Right lobe of liver (tissue), 6 donors: ENCODE measurements around the gene CFAP57. TPM values are rescaled to one million over a fixed set of nuclear protein-coding genes. Genes with fewer than 3 reads are reported as not detected.
A peak's percentile ranks its signal among the peaks of the same experiment; 100 is the strongest.
"Not testable (repeated sequence)": the region's sequence is repeated elsewhere in the genome, so short reads cannot be mapped to it uniquely, and the experiment has no call there.

Source experiments
- ATAC-seq, 4 donors: fragments of 200-7000 bp; cut with Tn5 transposase; one replicate each; pipeline ENCODE4 v1.9.1; 2020; ENCODE audit warnings: mild to moderate bottlenecking in 4 of 4, moderate library complexity in 4 of 4
- DNase-seq, 3 donors: peaks; one replicate each; pipeline ENCODE4 v3.0.0-alpha.2; 2020
- H3K27ac ChIP-seq, 3 donors: fragments of 200-600 bp; one replicate each; pipeline ENCODE4 v1.8.0; 2022
- H3K27me3 ChIP-seq, 2 donors: fragments of 200-600 bp; one replicate each; pipeline ENCODE4 v1.8.0; 2022
- H3K36me3 ChIP-seq, 4 donors: fragments of 200-600 bp; sonication (generic) in 1 of 4; one replicate each; pipeline versions ENCODE4 v1.5.1 to v1.8.0; 2017 to 2022; ENCODE audit warnings: control low read depth in 1 of 4
- H3K4me1 ChIP-seq, 4 donors: fragments of 200-600 bp; sonication (generic) in 1 of 4; one replicate each; pipeline versions ENCODE4 v1.5.1 to v1.8.0; 2017 to 2022; ENCODE audit warnings: control low read depth in 1 of 4
- H3K4me3 ChIP-seq, 3 donors: fragments of 200-600 bp; one replicate each; pipeline ENCODE4 v1.8.0; 2022
- H3K9me3 ChIP-seq, 4 donors: fragments of 200-600 bp; sonication (generic) in 1 of 4; one replicate each; pipeline versions ENCODE4 v1.5.1 to v1.8.0; 2017 to 2022; ENCODE audit warnings: control low read depth in 1 of 4
- POLR2A ChIP-seq: fragments of 450-650 bp; IDR thresholded peaks from one replicate; pipeline ENCODE4 v1.6.1; 2017; ENCODE audit warnings: antibody characterized with exemption, mild to moderate bottlenecking
- WGBS: methylation state at CpG from one replicate; pipeline ENCODE4 v1.1.6; 2018; ENCODE audit warnings: low coverage, low lambda C conversion rate; ENCODE audit not compliant: insufficient coverage; ENCODE audit errors: missing lambda C conversion rate; 5-methylcytosine and 5-hydroxymethylcytosine counted together
- intact Hi-C, 2 donors: fragments of 100-400 bp; cut with DNase I; formaldehyde crosslinking; loops; one replicate each; pipeline versions ENCODE4 v1.11.2 to v1.14.1; 2022
- total RNA-seq, 6 experiments: library from RNA; depleted of rRNA in 2 of 6; stranded (reverse); fragments of >200 nt in 2 of 6; fragmentation: NEBNext Ultra II Directional in 3 of 6; extraction: Animal tissue kit (Norgen Biotek cat#: 25700) in 3 of 6; gene quantifications; one replicate each; pipeline versions ENCODE4 v1.1.0 to v1.2.4, GENCODE V29; 2016 to 2023
- TF ChIP-seq, protein P1 (sequence below), 4 donors: fragments of 200-600 bp in 3 of 4; fragments of 450-650 bp in 1 of 4; IDR thresholded peaks; one replicate each; pipeline versions ENCODE4 v1.5.1 to v1.8.0; 2016 to 2022; ENCODE audit warnings: antibody characterized with exemption in 4 of 4, mild to moderate bottlenecking in 2 of 4
- donor health status: DM: no; HTN: yes; CAD: no.
- donor health status: DM: no; HTN: no; CAD: no.
- donor health status: DM: no; HTN: no; CAD: no.
- donor health status: DM: no; HTN: yes; CAD: no.
- donor health status: DM: no; HTN: yes; CAD: no.

The CFAP57 gene
- total RNA-seq, 6 experiments from 2014 or later = not detected

DNA sequence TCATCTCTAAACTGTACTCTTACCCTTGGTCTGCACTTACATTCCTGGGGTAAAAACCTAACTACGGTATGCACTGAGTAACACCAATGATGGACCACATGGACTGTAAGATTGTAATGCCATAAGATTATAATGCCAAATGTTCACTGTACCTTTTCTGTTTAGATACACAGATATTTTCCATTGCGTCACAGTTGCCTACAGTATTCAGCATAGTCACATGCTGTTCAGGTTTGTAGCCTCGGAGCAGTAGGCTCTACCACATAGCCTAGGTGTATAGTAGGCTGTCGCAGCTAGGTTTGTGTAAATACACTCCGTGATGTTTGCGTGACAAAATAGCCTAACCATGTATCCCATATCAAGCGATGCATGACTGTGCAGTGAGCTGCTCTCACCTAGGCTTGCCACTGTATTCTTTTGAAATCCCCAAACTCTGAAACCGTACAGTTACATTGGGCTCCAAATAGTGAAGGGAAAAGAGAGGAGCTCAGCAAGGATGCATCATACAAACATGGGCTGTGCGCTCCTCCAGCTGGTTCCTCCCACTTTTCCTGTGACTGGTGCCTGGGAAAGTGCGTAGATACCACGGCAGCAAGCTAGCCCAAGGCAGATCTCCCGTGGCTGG is 35.2 kb downstream of the CFAP57 start:
- Histone ChIP-seq H3K4me1 (no peaks in the 10 kb centered on the region), H3K9me3 (no peaks in the 10 kb centered on the region), H3K27me3 (no peaks in the 10 kb centered on the region), H3K4me3 (no peak overlapping the region), H3K36me3 (peaks cover 0 to 39% (median 8%) of the 10 kb centered on the region in 4 donors), H3K27ac (no peak overlapping the region)
- ATAC-seq (peak; percentile 20 to 66 (median 48)), DNase-seq (no peak)
- WGBS = 83% methylated on average over 11 of the region's 12 CpGs
- intact Hi-C loops = no loop called here
- TF ChIP-seq, protein P1, sequence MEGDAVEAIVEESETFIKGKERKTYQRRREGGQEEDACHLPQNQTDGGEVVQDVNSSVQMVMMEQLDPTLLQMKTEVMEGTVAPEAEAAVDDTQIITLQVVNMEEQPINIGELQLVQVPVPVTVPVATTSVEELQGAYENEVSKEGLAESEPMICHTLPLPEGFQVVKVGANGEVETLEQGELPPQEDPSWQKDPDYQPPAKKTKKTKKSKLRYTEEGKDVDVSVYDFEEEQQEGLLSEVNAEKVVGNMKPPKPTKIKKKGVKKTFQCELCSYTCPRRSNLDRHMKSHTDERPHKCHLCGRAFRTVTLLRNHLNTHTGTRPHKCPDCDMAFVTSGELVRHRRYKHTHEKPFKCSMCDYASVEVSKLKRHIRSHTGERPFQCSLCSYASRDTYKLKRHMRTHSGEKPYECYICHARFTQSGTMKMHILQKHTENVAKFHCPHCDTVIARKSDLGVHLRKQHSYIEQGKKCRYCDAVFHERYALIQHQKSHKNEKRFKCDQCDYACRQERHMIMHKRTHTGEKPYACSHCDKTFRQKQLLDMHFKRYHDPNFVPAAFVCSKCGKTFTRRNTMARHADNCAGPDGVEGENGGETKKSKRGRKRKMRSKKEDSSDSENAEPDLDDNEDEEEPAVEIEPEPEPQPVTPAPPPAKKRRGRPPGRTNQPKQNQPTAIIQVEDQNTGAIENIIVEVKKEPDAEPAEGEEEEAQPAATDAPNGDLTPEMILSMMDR (IDR thresholded peaks at IDR 0.05) = no peak

DNA sequence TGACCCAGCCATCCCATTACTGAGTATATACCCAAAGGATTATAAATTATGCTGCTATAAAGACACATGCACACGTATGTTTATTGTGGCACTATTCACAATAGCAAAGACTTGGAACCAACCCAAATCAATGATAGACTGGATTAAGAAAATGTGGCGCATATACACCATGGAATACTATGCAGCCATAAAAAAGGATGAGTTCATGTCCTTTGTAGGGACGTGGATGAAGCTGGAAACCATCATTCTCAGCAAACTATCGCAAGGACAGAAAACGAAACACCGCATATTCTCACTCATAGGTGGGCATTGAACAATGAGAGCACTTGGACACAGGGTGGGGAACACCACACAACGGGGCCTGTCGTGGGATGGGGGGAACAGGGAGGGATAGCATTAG is 36.1 kb downstream of the CFAP57 start:
- H3K27me3 ChIP-seq, H3K9me3 ChIP-seq, H3K4me3 ChIP-seq, ATAC-seq, intact Hi-C loops, H3K4me1 ChIP-seq, H3K27ac ChIP-seq, DNase-seq: not testable (repeated sequence)
- 92% methylated on average over 8 of the region's 8 CpGs for WGBS
- peaks cover 0 to 47% (median 12%) of the 10 kb centered on the region in 4 donors for H3K36me3 ChIP-seq

DNA sequence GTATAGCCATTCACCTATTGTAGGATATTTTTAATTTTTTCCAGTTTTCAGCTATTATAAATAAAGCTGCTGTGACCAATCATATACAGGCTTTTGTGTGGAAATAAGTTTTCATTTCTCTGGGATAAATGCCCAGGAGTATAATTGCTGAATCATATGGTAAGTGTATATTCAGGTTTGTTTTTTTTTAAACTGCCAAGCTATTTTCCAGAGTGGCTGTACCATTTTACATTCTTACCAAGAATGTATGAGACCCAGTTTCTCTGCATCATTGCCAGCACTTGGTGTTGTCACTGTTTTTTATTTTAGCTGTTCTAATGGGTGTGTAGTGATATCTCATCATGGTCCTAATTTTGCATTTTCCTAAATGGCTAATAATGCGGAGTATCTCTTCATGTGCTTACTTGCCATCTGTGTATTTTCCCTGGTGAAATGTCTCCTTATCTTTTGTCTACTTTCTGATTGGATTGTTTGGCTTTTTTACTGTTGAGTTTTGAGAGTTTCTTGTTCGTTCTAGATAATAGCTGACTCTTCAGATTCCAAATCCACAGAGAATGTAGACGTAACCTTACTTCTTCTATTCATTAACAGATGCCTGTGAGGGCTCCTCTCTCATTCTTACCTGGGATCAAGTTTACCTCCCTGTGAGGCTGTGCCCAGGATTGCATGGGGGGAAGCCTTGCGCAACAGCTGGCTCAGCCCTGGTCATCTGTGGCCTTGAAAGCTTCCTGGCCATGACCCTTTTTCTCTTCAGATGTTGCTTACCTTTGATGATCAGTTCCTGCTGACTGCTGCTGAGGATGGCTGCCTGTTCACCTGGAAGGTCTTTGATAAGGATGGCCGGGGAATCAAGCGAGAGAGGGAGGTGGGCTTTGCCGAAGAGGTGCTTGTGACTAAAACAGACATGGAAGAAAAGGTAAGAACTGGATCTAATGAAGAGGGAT is 42.6 kb downstream of the CFAP57 start:
- H3K9me3 ChIP-seq = no peaks in the 10 kb centered on the region
- no peaks in the 10 kb centered on the region for H3K27me3 ChIP-seq
- 56% methylated on average over 7 of the region's 7 CpGs for WGBS
- peaks cover 0 to 45% (median 12%) of the 10 kb centered on the region in 4 donors for H3K36me3 ChIP-seq
- intact Hi-C loops = no loop called here
- no peak for DNase-seq
- peaks cover 0 to 25% (median 0%) of the 10 kb centered on the region in 4 donors for H3K4me1 ChIP-seq
- no peak for TF ChIP-seq POLR2A
- H3K4me3 ChIP-seq = no peak overlapping the region
- no peak overlapping the region for H3K27ac ChIP-seq
- peak in 3 of 4 donors; percentile 54 to 75 (median 58) for ATAC-seq

DNA sequence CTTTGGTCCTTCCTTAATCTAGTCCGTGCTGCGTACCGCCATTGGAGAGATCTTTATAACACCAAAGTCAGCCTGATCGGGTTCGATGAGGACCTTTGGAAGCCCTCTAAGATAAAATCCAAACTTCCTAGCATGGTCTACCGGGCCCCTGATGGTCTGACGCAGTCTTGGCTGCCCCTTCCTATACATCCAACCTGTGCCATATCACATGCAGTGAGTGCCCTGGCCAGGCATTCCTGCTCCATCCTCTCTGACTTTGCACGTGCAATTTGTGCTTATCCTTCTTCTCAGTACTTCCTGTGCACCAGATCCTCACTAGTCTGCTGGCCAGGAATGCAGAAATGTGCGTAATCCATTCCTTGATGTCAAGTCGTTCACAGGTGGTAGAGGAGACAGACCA is 45.6 kb downstream of the CFAP57 start:
- WGBS = 76% methylated on average over 8 of the region's 10 CpGs
- Histone ChIP-seq H3K27me3 (no peaks in the 10 kb centered on the region), H3K4me3 (no peak overlapping the region), H3K27ac (no peak overlapping the region), H3K36me3 (peaks cover 0 to 29% (median 7%) of the 10 kb centered on the region in 4 donors), H3K9me3 (no peaks in the 10 kb centered on the region), H3K4me1 (peaks cover 0 to 25% (median 0%) of the 10 kb centered on the region in 4 donors)
- DNase-seq (no peak), ATAC-seq (no peak)
- intact Hi-C loops = no loop called here
- TF ChIP-seq POLR2A = no peak
- TF ChIP-seq, protein P1 (IDR thresholded peaks at IDR 0.05) = no peak

DNA sequence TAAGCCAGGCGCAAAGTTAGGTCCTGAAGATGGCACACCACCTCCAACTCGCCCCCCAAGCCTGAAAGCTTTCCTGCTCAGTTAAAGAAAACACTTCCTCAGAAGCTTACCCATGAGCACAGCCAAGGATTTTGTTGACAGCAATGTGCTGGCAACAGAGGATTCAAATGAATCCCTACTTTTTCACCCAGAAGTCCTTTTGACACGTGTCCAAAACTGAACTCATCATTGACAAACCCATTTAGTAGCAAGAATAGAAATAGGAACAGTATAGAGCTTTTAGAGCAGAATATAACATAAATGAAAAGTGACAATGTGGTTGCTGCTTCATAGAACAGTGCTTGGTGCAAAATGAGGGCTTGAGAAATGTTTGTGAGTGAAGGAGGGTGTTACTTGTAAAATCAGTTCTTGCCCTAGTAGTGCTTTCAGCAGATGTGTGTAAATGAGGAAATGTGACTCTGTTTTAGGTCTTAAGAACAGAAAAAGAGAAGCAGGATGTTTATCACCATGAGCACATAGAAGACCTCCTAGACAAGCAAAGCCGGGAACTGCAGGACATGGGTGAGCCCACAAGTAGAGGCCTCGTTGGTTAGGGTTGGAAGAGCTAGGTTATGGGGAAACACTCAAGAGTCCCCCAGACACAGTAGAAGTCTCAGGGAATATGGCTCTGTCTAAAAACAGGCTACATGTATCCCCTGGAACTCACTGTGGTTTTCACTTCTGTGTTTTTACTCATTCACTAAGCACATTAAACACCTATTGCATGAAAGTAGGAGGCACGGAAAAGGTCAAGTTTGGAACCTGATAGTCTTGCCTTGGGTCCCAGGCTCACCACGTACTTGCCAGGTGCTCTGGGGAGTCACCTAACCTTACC is 49.0 kb downstream of the CFAP57 start:
- no peaks in the 10 kb centered on the region for H3K9me3 ChIP-seq
- H3K27ac ChIP-seq = no peak overlapping the region
- peaks cover 0 to 14% (median 0%) of the 10 kb centered on the region in 4 donors for H3K4me1 ChIP-seq
- H3K4me3 ChIP-seq = no peak overlapping the region
- 64% methylated on average over 6 of the region's 7 CpGs for WGBS
- no peaks in the 10 kb centered on the region for H3K27me3 ChIP-seq
- intact Hi-C loops = loop anchor here in 1 of 2 donors (10.0 kb wide), 1 partner anchor 184 kb away; no protein-coding TSS in a partner anchor
- peaks cover 0 to 17% (median 0%) of the 10 kb centered on the region in 4 donors for H3K36me3 ChIP-seq
- TF ChIP-seq, protein P1 (IDR thresholded peaks at IDR 0.05) = no peak
- no peak for TF ChIP-seq POLR2A
- no peak for DNase-seq
- ATAC-seq = peak in 2 of 4 donors; percentile 2 to 31
